ENCODE measurements around the gene SCP2D1.

Gene SCP2D1

DNA sequence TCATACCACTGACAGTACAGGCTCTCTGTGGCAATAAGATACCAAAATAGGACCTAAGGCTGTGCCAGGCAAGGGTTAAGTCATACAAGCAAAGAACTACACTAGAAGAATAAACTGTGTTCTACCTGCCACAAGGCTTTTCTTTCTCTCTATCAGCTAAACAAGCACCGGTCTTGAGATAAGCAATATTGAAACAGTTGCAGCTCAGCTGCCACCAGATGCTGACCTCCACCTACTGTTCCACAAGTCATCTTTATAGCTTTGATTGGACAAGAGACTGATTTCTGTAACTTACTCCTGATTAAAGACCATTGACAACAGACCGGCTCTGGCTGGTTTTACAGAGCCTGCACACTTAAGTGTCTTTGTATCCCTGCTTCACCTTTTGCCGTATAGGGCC, 24.1 kb downstream of the SCP2D1 start:
- no peaks in the 10 kb centered on the region for H3K4me1 Mint-ChIP-seq

GRCh38 chr20:18839507-18840247, 26.1 kb downstream of the SCP2D1 start:
- Mint-ChIP-seq H3K27me3 (peaks cover 11 to 14% of the 10 kb centered on the region in 2 donors), H3K27ac (no peak overlapping the region), H3K9me3 (no peaks in the 10 kb centered on the region)

More for the DNA sequence above, 24.1 kb downstream of the SCP2D1 start:
- Mint-ChIP-seq H3K27me3 (peaks cover 15 to 16% of the 10 kb centered on the region in 2 donors), H3K4me3 (no peak overlapping the region), H3K36me3 (no peaks in the 10 kb centered on the region), H3K27ac (no peak overlapping the region), H3K9me3 (no peaks in the 10 kb centered on the region)
- DNase-seq, result no peak
- no peak for ATAC-seq (replicated peaks)

GRCh38 chr20:18840248-18840645, 26.7 kb downstream of the SCP2D1 start:
- Mint-ChIP-seq H3K4me1 (no peaks in the 10 kb centered on the region), H3K27ac (no peak overlapping the region), H3K9me3 (no peaks in the 10 kb centered on the region), H3K4me3 (no peak overlapping the region), H3K27me3 (peaks cover 11 to 13% of the 10 kb centered on the region in 2 donors), H3K36me3 (no peaks in the 10 kb centered on the region)
- no peak for DNase-seq
- ATAC-seq (replicated peaks), result no peak

More at GRCh38 chr20:18839507-18840247, 26.1 kb downstream of the SCP2D1 start:
- no peaks in the 10 kb centered on the region for H3K36me3 Mint-ChIP-seq
- H3K4me3 Mint-ChIP-seq, result no peak overlapping the region
- no peaks in the 10 kb centered on the region for H3K4me1 Mint-ChIP-seq
- no peak for ATAC-seq (replicated peaks)
- DNase-seq, result no peak

DNA sequence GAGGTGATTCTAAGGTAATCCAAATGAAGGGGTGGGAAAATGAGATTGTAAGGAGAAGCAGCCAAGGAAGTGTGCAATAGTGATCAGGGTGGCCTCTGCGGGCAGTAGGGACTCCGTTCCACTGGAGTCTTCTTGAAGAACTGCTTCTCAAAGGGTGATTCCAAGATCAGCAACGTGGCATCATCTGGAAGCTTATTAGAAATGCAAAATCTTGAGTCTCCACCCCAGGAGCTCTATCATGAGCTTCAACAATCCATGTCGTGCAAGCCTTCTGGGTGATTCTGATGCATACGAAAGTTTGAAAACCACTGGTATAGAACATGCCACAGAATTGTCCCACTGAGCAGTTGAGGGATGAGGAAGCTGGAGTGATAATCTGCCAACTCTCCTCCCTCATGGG, 31.4 kb downstream of the SCP2D1 start:
- Mint-ChIP-seq H3K36me3 (no peaks in the 10 kb centered on the region), H3K4me3 (no peak overlapping the region), H3K9me3 (no peaks in the 10 kb centered on the region), H3K27ac (no peak overlapping the region), H3K4me1 (no peaks in the 10 kb centered on the region), H3K27me3 (peaks cover 6 to 8% of the 10 kb centered on the region in 2 donors)
- DNase-seq (no peak), ATAC-seq (replicated peaks) (no peak)

- Mint-ChIP-seq H3K9me3 (no peaks in the 10 kb centered on the region), H3K4me1 (no peaks in the 10 kb centered on the region), H3K4me3 (no peak overlapping the region), H3K27me3 (peaks cover 2 to 6% of the 10 kb centered on the region in 2 donors), H3K27ac (no peak overlapping the region), H3K36me3 (no peaks in the 10 kb centered on the region)
- no peak for DNase-seq
- no peak for ATAC-seq (replicated peaks)
Observed at GRCh38 chr20:18847226-18847755, 33.7 kb downstream of the SCP2D1 start.

GRCh38 chr20:18849131-18849530, 35.5 kb downstream of the SCP2D1 start:
- no peak overlapping the region for H3K4me3 Mint-ChIP-seq
- H3K9me3 Mint-ChIP-seq, result peaks cover 0 to 1% of the 10 kb centered on the region in 2 donors
- ATAC-seq (replicated peaks) (no peak), DNase-seq (no peak)
- H3K36me3 Mint-ChIP-seq, result no peaks in the 10 kb centered on the region
- H3K27ac Mint-ChIP-seq, result no peak overlapping the region
- peaks cover 0 to 12% of the 10 kb centered on the region in 2 donors for H3K27me3 Mint-ChIP-seq
- no peaks in the 10 kb centered on the region for H3K4me1 Mint-ChIP-seq

DNA sequence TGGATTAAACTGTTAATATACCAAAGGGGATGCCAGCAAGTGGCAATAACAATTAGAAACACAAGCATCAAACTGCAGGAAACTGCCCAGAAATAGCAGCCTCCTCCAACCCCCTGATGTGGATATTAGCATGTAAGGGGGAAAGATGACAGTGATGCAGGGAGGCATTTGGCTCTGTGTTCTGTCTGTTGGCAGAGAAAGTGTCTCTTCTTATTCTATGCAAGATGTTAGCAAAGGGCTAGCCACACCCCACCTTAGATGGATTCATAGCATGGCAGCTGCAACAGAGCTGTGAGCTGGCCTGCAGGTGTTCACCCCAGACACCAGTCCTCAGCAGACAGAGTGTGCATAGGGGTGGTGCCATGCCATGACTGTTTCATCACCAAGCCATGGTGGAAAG, 38.0 kb downstream of the SCP2D1 start:
- H3K27me3 Mint-ChIP-seq, result peaks cover under 1 to 12% of the 10 kb centered on the region in 2 donors
- no peaks in the 10 kb centered on the region for H3K4me1 Mint-ChIP-seq
- no peak overlapping the region for H3K4me3 Mint-ChIP-seq
- no peak overlapping the region for H3K27ac Mint-ChIP-seq
- DNase-seq, result no peak
- H3K36me3 Mint-ChIP-seq, result no peaks in the 10 kb centered on the region
- H3K9me3 Mint-ChIP-seq, result peaks cover 0 to 1% of the 10 kb centered on the region in 2 donors
- no peak for ATAC-seq (replicated peaks)

GRCh38 chr20:18852318-18852717, 38.7 kb downstream of the SCP2D1 start:
- Mint-ChIP-seq H3K27me3 (peaks cover 5 to 12% of the 10 kb centered on the region in 2 donors), H3K4me3 (no peak overlapping the region), H3K9me3 (peaks cover 0 to 1% of the 10 kb centered on the region in 2 donors), H3K4me1 (no peaks in the 10 kb centered on the region), H3K36me3 (no peaks in the 10 kb centered on the region), H3K27ac (no peak overlapping the region)
- ATAC-seq (replicated peaks), result no peak
- no peak for DNase-seq

GRCh38 chr20:18853216-18853615, 39.6 kb downstream of the SCP2D1 start:
- Mint-ChIP-seq H3K4me3 (no peak overlapping the region), H3K4me1 (no peaks in the 10 kb centered on the region), H3K27me3 (peaks cover 5 to 12% of the 10 kb centered on the region in 2 donors), H3K36me3 (no peaks in the 10 kb centered on the region), H3K9me3 (peaks cover 0 to 1% of the 10 kb centered on the region in 2 donors), H3K27ac (no peak overlapping the region)
- DNase-seq (no peak), ATAC-seq (replicated peaks) (no peak)

- no peak for ATAC-seq (replicated peaks)
- H3K36me3 Mint-ChIP-seq, result no peaks in the 10 kb centered on the region
- H3K4me3 Mint-ChIP-seq, result no peak overlapping the region
- H3K27me3 Mint-ChIP-seq, result peaks cover 5 to 12% of the 10 kb centered on the region in 2 donors
- DNase-seq, result no peak
- no peak overlapping the region for H3K27ac Mint-ChIP-seq
- H3K9me3 Mint-ChIP-seq, result peaks cover 0 to 3% of the 10 kb centered on the region in 2 donors
- no peaks in the 10 kb centered on the region for H3K4me1 Mint-ChIP-seq
Observed at GRCh38 chr20:18853946-18854646, 40.5 kb downstream of the SCP2D1 start.

DNA sequence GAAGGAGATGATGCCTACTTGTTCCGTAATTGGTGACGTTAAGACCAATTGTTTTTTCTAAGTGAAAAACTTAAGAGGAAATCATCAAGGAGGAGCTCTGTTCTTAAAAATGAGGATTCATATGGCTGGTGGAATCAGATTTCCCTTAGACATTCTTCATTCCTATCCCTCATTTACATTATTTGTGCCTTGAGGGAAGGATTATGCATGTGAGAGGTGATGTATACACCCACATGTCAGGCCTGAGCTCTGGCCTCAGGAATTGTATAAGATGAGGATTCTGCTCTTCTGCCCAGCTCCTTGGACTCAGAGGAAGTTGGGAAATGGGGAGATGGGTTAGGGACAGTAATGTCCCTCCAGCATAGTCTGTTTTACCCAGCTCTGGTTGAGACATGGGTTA, 42.3 kb downstream of the SCP2D1 start:
- H3K4me1 Mint-ChIP-seq, result no peaks in the 10 kb centered on the region
- H3K9me3 Mint-ChIP-seq, result peaks cover 11 to 13% of the 10 kb centered on the region in 2 donors
- no peak overlapping the region for H3K4me3 Mint-ChIP-seq
- no peak overlapping the region for H3K27ac Mint-ChIP-seq
- H3K36me3 Mint-ChIP-seq, result peaks cover 0 to 2% of the 10 kb centered on the region in 2 donors
- ATAC-seq (replicated peaks) (no peak), DNase-seq (no peak)
- H3K27me3 Mint-ChIP-seq, result peaks cover 5 to 22% of the 10 kb centered on the region in 2 donors

DNA sequence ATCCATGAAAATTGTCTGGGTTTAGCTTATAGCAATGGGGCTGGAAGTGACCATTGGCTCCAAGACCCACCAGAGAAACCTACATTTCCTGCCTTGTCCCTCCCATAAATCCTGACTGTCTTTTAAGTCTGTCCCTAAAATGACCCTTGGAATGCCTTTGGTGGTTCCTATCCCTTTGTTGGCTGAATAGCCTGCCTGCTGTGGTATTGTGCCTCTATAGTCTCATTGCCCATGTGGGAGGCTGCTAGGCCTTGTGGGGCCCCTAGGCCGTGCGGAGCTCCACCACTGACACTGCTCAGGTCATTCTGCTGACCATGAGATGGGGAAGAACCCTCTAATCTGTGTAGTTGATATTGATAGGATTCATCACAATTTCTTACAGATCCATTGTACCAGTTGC, 43.3 kb downstream of the SCP2D1 start:
- Mint-ChIP-seq H3K36me3 (peaks cover 0 to 2% of the 10 kb centered on the region in 2 donors), H3K4me1 (no peaks in the 10 kb centered on the region), H3K4me3 (no peak overlapping the region), H3K27me3 (peaks cover 5 to 19% of the 10 kb centered on the region in 2 donors), H3K27ac (no peak overlapping the region), H3K9me3 (peaks cover 11 to 13% of the 10 kb centered on the region in 2 donors)
- DNase-seq (no peak), ATAC-seq (replicated peaks) (no peak)

- Mint-ChIP-seq H3K9me3 (peaks cover 11 to 13% of the 10 kb centered on the region in 2 donors), H3K4me3 (no peak overlapping the region), H3K4me1 (no peaks in the 10 kb centered on the region), H3K27ac (no peak overlapping the region), H3K27me3 (peaks cover 5 to 19% of the 10 kb centered on the region in 2 donors), H3K36me3 (peaks cover 0 to 2% of the 10 kb centered on the region in 2 donors)
- DNase-seq, result no peak
- no peak for ATAC-seq (replicated peaks)
Observed at GRCh38 chr20:18857640-18858039, 44.1 kb downstream of the SCP2D1 start.

DNA sequence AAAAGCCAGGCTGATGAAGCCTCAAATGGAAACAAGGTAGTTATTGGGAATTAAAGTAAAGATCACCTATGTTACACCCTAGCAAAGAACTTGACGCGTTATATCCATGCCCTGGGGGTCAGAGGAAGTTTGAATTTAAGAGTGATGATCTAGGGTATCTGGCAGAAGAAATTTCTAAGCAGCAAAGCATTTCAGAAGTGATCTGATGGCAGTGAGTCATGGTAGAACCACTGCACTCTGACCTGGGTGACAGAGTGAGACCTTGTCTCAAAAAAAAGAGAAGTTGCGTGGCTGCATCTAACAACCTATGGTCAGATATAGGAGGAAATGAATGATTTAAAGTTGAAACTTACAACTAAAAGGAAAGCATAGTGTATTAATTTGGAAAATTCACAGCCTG, 45.2 kb downstream of the SCP2D1 start:
- Mint-ChIP-seq H3K4me1 (no peaks in the 10 kb centered on the region), H3K9me3 (peaks cover 11 to 13% of the 10 kb centered on the region in 2 donors), H3K27ac (no peak overlapping the region), H3K36me3 (peaks cover 0 to 2% of the 10 kb centered on the region in 2 donors), H3K4me3 (no peak overlapping the region), H3K27me3 (peaks cover 5 to 14% of the 10 kb centered on the region in 2 donors)
- ATAC-seq (replicated peaks) (no peak), DNase-seq (no peak)
